PFSK-1 (cell line): ENCODE data around the gene TENT5C.

ENCODE experiments used
- FOXP2 ChIP-seq: optimal IDR thresholded peaks from 2 replicates; pipeline ENCODE3; 2011; ENCODE audit warnings: borderline replicate concordance, control low read depth, inconsistent platforms; ENCODE audit not compliant: insufficient read depth; ENCODE audit errors: extremely low read length, extremely low read depth
- POLR2AphosphoS5 ChIP-seq: IDR thresholded peaks from 2 replicates; pipeline ENCODE4 v1.6.1; 2012; ENCODE audit warnings: low read depth, mild to moderate bottlenecking, control low read depth, low read length, moderate library complexity
- SIN3A ChIP-seq: IDR thresholded peaks from 2 replicates; pipeline ENCODE4 v1.6.1; 2012; ENCODE audit warnings: mild to moderate bottlenecking, low read length, moderate library complexity, borderline replicate concordance; ENCODE audit not compliant: insufficient read depth
- TAF1 ChIP-seq: IDR thresholded peaks from 2 replicates; pipeline ENCODE4 v1.6.1; 2012; ENCODE audit warnings: low read length, control low read depth, borderline replicate concordance; ENCODE audit not compliant: insufficient read depth
- TF ChIP-seq, protein P1 (sequence below), 2 experiments: IDR thresholded peaks; 2 replicates each; pipeline versions ENCODE4 v1.6.1 to v1.8.0; 2011 to 2012; ENCODE audit warnings: low read depth in 2 of 2, low read length in 2 of 2, control low read depth in 1 of 2, inconsistent platforms in 1 of 2, mild to moderate bottlenecking in 1 of 2, moderate library complexity in 1 of 2; ENCODE audit not compliant: insufficient read depth in 1 of 2

The TENT5C gene

DNA sequence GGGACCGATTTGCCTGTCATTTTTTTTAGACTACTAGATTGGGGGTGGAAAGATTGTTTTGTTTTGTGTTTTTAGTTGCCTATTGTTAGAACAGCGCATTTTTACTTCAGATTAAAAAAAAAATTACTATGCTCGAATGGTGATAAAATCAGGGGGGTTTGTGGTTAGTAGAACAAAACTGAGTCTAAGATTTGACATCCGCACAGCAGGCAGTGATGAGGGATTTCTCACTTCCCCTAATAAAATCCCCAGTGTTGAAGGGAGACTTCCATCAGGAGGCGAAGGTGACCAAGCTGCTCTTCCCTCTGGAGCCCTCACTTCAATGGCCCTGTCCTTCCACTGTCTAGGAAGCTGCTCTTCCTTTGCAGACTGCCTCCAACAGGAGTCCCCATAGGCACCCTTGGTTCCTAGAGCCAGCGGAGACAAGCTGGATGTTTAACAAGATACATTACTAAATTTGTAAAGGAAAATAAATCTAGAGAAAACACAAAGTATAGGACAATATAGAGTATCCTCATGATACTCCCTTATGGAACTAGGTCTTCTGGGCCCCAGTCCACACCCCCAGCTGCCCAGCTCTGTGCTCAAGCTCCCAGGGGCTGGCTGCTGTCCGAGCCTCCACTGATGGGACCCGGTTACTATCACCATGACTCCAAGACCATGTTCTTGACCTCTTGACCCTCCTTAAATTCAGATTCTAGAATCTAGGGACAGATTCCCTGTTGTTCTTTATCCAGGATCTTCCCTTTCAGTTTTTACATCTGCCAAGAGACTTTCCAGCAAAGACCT, 31.0 kb downstream of the TENT5C start:
- TF ChIP-seq TAF1 (no peak), SIN3A (no peak), POLR2AphosphoS5 (no peak), FOXP2 (no peak)
- TF ChIP-seq, protein P1, sequence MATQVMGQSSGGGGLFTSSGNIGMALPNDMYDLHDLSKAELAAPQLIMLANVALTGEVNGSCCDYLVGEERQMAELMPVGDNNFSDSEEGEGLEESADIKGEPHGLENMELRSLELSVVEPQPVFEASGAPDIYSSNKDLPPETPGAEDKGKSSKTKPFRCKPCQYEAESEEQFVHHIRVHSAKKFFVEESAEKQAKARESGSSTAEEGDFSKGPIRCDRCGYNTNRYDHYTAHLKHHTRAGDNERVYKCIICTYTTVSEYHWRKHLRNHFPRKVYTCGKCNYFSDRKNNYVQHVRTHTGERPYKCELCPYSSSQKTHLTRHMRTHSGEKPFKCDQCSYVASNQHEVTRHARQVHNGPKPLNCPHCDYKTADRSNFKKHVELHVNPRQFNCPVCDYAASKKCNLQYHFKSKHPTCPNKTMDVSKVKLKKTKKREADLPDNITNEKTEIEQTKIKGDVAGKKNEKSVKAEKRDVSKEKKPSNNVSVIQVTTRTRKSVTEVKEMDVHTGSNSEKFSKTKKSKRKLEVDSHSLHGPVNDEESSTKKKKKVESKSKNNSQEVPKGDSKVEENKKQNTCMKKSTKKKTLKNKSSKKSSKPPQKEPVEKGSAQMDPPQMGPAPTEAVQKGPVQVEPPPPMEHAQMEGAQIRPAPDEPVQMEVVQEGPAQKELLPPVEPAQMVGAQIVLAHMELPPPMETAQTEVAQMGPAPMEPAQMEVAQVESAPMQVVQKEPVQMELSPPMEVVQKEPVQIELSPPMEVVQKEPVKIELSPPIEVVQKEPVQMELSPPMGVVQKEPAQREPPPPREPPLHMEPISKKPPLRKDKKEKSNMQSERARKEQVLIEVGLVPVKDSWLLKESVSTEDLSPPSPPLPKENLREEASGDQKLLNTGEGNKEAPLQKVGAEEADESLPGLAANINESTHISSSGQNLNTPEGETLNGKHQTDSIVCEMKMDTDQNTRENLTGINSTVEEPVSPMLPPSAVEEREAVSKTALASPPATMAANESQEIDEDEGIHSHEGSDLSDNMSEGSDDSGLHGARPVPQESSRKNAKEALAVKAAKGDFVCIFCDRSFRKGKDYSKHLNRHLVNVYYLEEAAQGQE (IDR thresholded peaks at IDR 0.05; ENCODE audit: insufficient read depth in 1 of 2, low read depth in 2 of 2, low read length in 2 of 2) = no peak

DNA sequence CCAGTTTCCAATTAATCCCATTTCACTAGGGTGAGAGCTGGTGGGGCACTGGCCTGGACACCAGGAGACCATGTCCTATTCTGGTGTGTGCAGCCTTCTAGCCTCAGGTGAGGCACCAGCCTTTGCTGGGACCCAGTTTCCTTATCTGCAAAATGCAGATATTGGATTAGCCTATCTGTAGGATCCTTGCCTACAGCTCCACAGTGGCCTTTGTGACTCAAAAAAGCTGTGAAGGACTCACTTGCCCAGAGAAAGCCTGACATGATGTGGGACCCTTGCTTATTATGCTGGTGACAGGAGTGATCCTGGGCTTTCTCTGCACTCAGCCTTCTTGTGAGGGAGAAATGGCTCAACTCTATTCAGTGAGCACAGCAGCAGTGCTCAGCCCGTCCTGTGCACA, 32.3 kb downstream of the TENT5C start:
- TF ChIP-seq, protein P1 (IDR thresholded peaks at IDR 0.05; ENCODE audit: insufficient read depth in 1 of 2, low read depth in 2 of 2, low read length in 2 of 2) = no peak
- TF ChIP-seq SIN3A (no peak), TAF1 (no peak), FOXP2 (no peak), POLR2AphosphoS5 (no peak)

DNA sequence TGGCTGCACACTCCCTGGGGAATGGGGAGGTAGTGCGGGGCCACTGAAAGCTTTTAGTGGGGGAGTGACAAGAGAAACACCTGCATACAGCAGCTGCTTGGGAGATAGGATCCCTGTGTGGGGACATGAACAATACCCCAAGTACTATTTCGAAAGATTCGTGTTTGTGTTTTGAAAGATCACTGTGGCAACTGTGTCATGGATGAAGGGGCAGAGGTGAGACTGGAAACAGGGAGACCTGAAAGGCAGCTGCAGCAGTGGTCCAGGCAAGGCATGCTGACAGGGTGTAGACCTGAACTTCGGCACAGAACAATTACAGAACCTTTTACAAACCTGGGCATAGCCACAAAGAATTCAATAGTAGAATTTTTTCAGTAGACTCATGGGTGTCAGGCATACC, 32.9 kb downstream of the TENT5C start:
- TF ChIP-seq POLR2AphosphoS5 (no peak), SIN3A (no peak), FOXP2 (no peak), TAF1 (no peak)
- TF ChIP-seq, protein P1 (IDR thresholded peaks at IDR 0.05; ENCODE audit: insufficient read depth in 1 of 2, low read depth in 2 of 2, low read length in 2 of 2) = no peak

DNA sequence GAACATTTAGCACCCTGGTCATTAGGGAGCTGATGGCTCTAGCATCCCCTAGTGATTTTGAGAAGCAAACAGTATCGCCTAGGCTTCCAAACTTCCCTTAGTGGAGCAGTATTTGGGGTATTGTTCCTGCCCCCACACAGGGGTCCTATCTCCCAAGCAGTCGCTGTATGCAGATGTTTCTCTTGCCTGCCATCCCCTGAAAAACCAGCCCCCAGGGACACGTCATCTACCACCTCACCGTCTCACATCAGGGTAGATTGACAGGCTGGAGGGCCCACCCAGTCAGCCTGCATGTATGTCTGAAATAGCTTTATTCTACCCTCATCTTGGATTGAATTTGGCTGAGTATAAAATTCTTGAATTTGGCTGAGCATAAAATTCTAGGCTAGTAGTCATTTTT, 33.9 kb downstream of the TENT5C start:
- TF ChIP-seq TAF1 (no peak), POLR2AphosphoS5 (no peak), SIN3A (no peak), FOXP2 (no peak)
- TF ChIP-seq, protein P1 (IDR thresholded peaks at IDR 0.05; ENCODE audit: insufficient read depth in 1 of 2, low read depth in 2 of 2, low read length in 2 of 2) = no peak

DNA sequence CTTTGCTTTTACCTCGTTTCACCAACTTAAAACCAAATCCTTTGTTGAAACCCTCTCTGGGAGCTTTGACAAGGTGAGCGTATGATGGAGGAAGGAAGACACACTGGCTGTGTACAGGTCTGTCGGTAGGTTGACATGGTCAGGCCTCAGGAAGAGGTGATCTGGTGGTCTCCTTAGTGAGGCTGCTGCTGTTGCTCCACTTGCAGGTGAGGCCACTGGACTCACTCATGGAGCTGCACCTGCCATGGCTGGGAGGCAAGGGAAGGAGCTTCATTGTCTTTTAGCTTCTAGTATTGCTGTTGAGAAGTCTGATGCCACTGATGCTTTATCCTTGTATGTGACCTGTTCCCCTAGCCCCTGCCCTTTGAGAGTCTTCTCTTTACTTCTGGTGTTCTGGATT, 35.7 kb downstream of the TENT5C start:
- TF ChIP-seq TAF1 = no peak
- no peak for TF ChIP-seq FOXP2
- TF ChIP-seq POLR2AphosphoS5 = no peak
- no peak for TF ChIP-seq SIN3A
- TF ChIP-seq, protein P1 (IDR thresholded peaks at IDR 0.05; ENCODE audit: insufficient read depth in 1 of 2, low read depth in 2 of 2, low read length in 2 of 2) = no peak
